Dermis microvascular lymphatic vessel endothelial cell (primary cell): ENCODE measurements around the gene CRABP2. TPM values are rescaled to one million over a fixed set of nuclear protein-coding genes. Genes with fewer than 3 reads are reported as not detected.

ENCODE experiments used
- DNase-seq, 2 donors: peaks; one replicate each; pipeline versions ENCODE4 v3.0.0 to v3.0.0-alpha.2; 2010; ENCODE audit warnings: low read depth in 2 of 2
- total RNA-seq: library from RNA; depleted of rRNA; stranded (reverse); fragments of >200 nt; gene quantifications from 2 replicates; pipeline ENCODE4 v1.2.1, GENCODE V29; 2014

CRABP2 gene
- total RNA-seq, 1 donor from 2014 or later, result not detected

DNA sequence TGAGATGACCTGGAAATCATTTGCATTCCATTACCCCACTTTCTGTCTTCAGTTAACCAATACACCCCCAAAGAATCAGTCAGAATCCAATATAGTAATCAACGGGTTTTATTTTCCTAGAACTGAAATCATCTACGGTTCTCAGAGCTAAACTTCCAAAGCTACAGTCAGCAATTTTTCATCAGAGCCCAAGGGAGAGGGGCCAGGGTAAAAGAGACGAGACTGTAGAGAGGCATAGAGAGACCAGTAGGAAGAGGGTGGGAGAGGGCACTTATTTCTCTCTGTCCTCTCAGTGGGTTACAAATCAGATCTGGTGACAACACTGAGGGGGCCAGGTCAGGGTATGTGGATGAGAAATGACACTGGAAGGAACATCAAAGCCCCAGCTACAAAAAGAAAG, 36.6 kb upstream of the CRABP2 start:
- DNase-seq, result no peak

DNA sequence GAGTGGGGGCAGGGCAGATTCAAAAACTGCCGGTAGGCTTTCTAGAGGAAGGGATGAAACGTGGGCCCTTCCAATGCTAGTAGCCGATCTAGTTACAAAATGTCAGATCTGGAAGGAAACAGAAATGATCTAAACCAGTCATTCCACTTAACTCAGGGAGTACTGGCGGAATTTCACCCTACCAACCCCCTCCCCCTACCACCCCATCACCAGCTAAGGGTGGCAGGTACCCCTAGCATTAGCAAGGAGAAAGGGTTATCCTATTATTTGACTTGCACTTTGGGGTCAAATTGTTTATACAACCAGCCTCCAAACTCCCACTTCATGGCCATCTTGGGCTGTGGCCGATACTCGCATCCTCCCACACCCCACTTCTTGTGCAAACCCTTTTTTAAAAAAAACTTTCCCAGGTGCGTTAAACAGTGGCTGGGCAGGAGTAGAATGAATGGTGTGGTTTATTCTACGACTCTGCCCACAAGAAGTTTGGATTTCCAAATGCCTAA, 36.1 kb upstream of the CRABP2 start:
- DNase-seq, result no peak

DNA sequence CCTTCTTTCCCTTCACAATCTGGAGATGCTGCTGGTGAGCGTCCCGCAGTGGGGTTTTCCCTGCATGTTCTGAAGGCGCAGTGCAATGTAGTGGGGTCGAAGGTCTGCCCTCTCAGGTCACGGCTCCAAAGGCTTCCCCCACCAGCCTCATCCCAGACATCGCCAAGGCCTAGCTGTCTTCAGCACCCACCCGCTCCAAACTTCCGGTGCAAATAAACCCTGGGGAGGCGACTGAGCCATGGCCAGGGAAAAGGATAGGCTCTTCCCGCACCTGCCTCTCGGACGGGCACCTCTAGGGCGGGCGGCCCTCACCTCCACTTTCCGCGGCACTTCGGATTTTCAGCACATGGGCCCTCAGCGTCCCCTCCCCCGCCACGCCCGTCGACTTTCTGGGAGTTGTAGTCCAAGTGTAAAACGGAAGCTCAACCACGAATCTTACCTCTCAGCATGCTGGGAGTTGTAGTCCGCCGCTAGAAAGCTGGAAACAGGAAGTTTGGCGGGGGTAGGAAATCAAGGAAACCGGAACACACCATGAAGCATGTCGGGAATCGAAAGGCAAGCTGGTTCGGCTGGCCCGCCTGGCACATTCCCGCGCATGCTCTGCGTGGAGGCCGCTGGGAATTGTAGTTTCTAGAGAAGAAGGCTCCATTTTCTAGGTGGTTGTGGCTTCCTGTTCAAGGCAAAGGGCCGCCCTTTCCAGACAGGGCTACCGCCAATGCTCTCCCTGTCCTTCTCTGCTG, 35.5 kb upstream of the CRABP2 start, which contains the start of gene MRPL24:
Gene MRPL24, minus strand, starts transcription at position 348 of the 740 bp plus-strand sequence. CDS start 2,384 bp downstream, outside the sequence.
- peak; percentile 99 to 100 for DNase-seq

DNA sequence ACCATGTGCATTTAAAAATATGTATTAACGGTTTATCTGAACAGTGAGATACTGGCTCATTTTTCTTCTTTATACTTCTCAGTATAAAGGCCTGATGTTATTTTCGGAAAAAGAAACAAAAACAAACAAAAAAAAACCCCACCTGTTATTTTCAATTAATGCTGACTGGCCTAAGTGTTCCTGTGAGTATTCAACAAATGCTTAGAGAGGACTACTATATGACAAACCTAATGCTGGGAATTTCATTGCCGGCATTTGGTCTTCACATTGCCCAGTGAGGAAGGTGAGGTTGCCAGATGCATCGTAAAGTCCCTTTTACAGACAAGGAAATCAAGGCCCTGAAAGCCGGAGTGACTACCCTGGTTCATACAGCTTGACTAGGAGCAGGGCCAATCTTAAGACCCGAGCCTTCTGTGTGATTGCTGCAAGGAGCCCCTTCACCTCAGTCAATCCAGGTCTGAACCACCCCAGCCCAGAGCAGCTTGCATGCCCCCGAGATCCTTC, 34.9 kb upstream of the CRABP2 start:
- DNase-seq, result peak in 1 of 2 donors; percentile 19

DNA sequence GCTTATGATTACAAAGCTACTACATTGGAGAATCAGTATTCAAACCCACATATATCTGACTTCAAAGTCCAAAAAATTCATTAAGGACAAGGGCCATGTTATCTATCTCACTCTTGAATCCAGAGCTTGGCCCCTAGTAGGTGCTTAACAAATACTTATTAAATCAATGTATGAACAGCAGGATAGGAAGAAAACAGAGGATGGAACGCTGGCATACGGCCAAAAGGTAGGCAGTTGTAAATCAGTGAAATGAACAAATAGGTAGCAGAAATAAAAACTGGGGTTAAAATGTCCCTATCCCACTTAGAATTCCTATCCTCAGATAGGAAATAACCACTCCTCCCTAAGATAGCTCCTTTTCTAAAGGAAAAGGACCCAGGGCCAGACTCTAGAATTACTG, 33.5 kb upstream of the CRABP2 start:
- no peak for DNase-seq

DNA sequence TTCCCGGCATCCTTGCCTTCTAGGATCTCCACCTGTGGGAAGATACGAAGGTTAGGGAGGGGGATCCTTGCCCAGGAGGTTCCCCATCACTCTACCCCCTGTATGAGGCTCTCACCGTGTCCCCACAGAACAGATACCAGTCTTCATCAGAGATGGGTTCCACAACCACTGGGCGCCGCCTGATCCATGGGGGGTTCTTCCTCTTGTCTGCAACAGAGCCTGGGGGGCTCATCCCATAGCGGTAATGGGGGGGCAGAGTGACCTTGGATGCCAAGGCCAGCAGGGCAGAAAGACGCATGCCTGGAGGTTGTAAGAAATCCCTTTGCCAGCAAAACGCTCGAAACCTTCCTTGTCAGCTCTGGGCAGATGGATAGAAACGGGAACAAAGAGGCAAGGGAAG, 33.0 kb upstream of the CRABP2 start:
- no peak for DNase-seq

DNA sequence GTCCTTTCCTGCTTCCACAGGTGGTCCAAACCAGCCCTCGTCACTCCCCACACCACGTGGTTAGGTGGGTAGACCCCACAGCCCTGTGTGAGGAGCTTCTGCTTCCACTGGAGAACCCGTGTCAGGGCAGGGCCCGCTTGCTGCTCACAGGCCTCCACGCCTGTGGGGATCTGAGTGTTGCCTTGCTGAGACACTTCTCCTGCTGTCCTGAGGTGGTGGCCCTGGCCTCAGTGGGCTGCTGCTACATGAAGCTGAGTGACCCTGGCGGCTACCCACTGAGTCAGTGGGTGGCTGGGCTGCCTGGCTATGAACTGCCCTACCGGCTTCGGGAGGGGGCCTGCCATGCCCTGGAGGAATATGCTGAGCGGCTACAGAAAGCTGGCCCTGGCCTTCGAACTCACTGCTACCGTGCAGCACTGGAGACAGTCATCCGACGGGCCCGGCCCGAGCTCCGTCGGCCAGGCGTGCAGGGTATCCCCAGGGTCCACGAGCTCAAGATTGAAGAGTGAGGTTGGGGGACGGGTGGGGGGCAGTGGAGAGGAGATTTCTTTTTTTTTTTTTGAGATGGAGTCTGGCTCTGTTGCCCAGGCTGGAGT, 28.7 kb upstream of the CRABP2 start:
- DNase-seq, result no peak

DNA sequence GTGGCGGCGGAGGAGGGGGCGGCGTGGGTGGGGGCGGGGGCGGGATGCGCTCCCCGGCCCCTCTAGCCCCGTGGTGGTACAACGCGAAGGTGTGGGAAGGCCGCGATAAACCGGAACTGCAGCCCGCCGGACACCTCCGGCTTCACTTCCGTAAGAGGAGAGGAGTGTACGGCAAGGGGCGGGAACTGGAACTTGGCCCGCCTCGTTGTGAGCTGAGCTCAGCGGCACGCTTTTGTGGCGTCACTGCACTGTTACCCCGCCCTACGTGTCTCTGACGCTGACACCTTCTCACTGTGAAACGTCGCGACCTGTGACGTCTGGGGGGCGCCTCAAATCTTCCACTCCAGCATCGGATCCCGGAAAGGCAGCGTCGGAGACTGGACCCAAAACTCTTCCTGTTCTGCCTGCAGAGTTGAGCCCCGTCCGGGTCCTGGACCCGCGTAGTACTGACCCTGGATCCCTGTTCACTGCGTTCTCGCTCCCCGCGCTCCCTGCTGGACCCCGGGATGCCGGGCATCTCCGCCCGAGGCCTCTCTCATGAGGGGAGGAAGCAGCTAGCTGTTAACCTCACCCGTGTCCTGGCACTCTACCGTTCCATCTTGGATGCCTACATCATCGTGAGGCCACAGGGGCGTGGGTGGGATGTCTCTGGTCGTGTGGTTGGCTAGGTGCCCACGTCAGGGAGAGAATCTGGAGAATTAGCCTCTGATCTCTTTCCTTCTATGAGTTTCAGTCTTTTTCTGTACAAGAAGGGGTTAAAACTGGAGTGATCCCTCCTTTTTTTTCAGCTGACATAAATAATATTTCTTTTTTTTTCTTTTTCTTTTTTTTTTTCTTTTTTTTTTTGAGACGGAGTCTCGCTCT, 23.4 kb upstream of the CRABP2 start, which contains the start of gene ISG20L2:
Gene ISG20L2, minus strand, starts transcription at position 168 of the 864 bp plus-strand sequence. CDS start 1,114 bp downstream, outside the sequence.
- DNase-seq, result peak; percentile 96 to 98

DNA sequence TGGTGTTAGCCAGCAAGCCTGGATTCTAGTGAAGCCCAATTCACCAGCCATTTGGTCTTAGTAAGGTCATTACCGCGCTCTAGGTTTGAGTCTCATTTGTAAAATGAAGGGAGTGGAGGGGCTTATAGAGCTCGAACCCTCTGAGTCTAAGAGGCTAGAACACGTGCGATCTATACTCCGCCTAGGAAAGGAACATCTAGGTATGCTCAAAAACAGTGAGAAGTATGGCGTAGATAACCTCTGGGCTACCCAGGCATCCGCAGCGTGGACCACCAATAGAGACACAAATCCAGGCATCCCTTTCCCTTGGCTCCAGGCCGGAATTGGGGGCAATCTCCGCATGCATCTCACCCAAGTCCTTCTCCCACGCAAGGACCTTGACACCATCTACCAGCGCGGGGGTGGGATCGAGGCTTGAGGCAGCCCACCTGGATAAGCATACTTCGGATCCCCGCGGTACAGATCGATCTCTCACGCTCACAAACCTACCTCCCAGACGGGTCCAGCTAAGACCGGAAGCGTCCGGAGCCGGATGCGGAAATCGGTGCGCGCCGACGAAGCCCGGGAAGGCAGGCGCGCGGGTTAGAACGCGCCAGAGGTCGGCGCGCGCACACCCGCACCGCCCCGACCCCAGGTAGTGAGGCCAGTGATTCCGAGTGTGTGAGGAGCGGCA, 22.7 kb upstream of the CRABP2 start, which contains the start of gene METTL25B:
Gene METTL25B, plus strand, starts transcription at position 544 of the 673 bp plus-strand sequence. CDS start 636 bp downstream, outside the sequence.
- peak; percentile 54 to 79 for DNase-seq

DNA sequence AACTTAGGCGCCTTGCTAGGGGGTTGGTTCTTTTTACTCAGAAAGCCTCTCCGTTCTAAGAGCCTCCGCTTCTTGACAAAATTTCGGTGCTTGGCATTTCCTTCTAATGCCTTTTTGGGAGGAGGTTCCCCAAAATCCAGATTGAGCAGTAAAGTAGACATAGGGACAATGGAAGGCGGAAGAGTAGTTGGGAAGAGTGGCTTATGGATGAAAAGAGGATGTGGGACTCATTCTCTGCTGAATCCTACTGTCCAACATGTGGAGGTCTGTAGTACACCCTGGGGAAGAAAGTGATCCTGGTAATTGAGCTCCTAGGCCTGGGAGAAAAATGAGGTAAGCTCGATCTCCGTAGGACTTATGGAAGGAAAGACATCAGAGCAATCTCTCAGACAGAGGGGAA, 22.1 kb upstream of the CRABP2 start:
- no peak for DNase-seq

DNA sequence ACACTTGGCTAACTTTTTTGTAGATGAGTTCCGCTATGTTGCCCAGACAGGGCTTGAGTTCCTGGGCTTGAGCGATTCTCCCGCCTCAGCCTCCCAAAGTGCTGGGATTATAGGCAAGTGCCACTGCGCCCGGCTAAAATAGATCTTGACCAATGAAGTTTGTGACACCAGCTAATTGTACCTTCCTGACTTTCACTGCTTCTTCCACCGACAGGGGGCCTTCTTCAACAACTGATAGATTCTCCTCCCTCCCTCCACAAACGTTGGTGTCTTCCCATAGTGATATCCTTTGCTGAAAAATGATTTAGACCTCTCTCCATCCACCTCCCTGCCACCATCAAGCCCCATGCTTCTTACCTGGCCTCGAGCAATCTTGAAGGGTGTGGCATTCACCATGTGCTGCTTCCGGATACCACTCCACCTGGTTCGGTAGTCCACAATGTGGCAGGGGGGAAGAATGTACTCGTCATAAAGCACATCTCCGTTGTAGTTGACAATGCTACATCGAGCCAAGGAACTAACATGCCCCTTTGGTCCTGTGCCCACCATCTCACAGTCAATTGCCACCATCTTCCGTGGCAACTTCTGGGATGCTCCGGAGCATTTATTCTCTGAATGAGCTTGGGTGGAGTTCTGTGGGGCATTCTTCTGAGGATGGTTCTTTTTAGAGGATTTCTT, 21.3 kb upstream of the CRABP2 start:
- DNase-seq, result peak; percentile 50 to 79

DNA sequence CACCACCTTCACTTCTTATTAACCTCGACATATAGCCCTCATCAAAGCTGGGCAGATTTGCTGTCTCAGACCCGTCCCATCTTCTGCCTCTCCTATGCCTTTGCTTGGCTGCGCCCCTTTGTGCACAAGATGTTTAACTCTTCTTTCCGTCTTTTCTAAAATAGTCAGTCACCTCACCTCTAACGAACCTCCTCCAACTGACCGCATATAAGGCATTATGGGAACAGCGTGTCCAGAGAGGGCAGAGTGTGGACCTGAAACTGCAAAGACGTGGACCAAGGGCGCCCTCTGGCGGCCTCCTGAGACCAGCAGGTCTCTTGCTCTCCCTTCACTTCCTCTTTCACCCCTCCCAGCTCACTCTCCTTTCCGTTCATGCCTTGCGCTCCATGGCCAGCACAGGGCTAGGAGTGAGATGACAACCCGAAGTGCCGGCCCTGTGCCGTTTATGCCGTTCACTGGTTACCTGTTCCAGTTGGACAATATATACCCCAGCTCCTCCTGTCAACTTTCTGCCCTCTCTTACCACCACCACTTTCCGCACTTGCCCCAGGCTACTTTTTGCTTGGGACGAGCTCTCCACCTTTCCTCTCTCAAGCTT, 20.4 kb upstream of the CRABP2 start:
- DNase-seq, result peak; percentile 78 to 88

DNA sequence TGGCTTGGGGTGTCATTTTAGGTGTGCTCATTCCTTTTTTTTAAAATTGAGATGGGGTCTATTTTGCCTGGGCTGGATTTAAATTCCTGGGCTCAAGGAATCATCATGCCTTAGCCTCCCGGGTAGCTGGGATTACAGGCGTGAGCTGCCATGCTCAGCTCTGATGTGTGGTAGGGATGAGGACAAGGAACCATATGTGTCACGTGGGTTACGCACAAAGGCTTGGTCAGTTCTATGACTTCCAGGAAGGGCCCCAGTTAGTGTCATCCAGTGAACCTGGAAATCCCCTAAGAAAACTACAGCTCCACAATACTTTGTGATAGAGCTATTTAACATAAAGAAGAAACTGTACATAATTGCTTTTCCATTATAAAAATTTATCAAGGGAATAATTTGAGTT, 16.2 kb upstream of the CRABP2 start:
- no peak for DNase-seq

DNA sequence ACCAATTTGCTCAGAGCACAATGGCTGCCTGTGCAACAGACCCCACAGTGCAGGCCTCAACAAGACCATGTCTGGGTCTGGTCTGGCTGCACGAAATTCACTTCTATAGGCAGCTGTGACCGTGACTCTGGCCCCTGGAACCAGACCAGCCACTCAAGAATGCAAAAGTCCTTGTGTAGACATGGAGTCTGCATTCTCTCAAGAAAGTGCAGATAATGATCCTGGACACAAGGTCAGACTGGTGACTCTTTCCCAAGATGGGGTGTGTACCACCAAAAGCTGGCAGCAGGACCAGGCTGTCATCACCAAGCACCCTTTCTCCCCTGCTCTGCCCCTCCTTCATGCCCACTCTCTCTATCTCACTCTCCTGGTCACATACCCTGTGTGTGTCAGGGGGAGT, 15.7 kb upstream of the CRABP2 start:
- no peak for DNase-seq

DNA sequence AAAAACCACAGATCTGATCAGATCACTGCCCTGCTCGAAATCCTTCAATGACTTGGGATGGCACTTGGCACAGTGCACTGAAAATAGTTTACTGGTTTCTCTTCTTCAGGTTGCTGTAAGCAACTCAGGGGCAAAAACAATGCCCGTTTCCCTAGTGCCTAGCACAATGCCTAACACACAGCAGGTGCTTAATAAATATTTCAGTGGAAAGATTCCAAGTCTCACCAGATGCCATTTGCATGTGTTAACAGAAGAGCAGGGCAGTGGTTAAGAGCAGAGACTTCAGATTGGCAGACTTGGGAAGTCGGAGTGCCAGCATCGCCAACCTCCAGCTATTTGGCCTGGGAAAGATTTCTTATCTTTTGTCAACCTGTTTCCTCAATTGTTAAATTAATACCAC, 12.0 kb upstream of the CRABP2 start:
- DNase-seq, result no peak

DNA sequence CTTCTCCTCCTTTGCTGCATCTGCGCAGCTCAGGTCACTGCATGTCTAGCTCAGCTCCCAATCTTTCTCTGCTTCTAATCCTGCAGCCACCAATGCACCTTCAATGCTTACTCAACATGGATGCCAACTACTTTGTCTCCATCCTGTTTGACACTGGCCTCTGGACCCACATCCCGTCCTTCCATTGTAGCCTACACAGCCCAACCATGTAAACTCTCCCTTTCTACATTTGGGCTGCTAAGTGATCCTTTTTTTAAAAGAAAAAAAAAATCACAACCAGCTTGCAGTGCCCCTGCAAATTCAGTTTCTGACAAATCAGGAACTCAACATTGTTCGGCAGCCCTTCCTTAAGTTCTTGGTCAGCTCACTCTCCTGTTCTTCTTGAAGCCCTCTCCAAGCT, 9.4 kb upstream of the CRABP2 start:
- DNase-seq, result no peak

DNA sequence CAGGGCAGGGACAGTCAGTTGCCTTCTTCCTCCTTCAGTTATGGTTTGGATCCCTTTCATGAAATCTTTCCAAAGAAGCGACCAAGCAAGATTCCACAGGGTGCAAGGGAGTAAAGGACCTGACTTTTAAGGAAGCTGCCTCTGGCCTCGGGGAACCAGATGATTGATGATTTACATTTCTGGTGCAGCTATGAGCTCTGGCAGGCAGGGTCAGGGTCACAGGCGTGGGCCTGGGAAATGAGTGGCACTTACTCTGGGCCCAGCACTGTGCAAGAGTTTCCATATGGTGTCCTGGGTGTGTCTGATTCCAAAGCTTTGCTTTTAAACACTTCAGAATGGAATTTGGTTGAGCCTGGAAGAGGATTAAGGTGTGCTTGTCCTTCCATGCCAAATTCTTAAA, 7.2 kb upstream of the CRABP2 start:
- no peak for DNase-seq

DNA sequence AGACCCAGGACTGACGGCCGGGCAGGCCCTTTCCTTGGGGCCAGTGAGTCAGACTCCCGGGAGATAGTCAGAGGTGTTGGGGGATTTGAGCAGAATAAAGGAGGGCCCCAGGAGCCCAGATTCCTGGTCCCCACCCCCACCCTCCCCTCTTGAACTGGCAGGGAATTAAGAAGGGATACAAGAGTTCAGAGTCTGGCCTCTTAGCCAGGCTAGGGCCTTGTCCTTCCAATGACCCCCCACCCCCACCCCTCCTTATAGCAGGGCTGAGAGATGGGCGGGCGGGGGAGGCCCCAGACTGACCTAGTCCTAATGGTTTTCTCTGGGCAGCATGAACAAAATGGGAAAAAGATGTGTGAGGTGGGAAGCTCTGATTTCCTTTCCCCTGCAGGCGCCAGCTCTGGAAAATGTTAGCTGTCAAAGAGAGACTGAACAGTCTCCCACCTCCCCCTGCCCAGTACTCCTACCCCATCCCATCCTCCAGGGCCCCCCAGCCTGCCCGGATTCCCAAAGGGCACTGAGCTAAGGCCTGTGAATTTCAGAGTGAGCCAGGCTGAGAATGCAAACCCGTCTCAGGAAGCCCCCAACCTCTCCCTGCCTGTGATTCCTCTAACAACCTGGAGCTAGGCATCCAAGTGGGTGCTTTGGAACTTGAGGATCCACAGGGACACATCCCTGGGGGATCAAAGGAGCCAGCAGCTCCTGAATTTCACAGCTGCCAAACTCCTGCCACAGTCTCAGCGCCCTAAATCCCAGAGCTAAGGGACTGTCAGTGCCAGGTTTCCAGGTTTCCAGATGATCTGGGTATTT, 5.8 kb upstream of the CRABP2 start:
- DNase-seq, result no peak
